DMS114 treated with DMSO at 0.1 percent for 48 hours (cell line): ENCODE measurements around the gene BCKDHB.

Source experiments
- DNase-seq: peaks from one replicate; lab custom pipeline; 2025; ENCODE audit not compliant: unreplicated experiment; lab: John Stamatoyannopoulos, UW

Gene BCKDHB

GRCh38 chr6:80148220-80148619 lies 41.7 kb downstream of the BCKDHB start:
- no peak for DNase-seq

GRCh38 chr6:80151635-80152034 lies 45.2 kb downstream of the BCKDHB start:
- DNase-seq = no peak

GRCh38 chr6:80154160-80154559 lies 47.7 kb downstream of the BCKDHB start:
- DNase-seq = no peak

- no peak for DNase-seq
Observed at GRCh38 chr6:80156221-80156620, 49.8 kb downstream of the BCKDHB start.

- no peak for DNase-seq
Observed at GRCh38 chr6:80158478-80158989, 52.1 kb downstream of the BCKDHB start.

GRCh38 chr6:80161434-80161833 lies 55.0 kb downstream of the BCKDHB start:
- no peak for DNase-seq

GRCh38 chr6:80163754-80164187 lies 57.3 kb downstream of the BCKDHB start:
- no peak for DNase-seq

- no peak for DNase-seq
Observed at GRCh38 chr6:80165143-80165542, 58.7 kb downstream of the BCKDHB start.

GRCh38 chr6:80165819-80166218 lies 59.3 kb downstream of the BCKDHB start:
- no peak for DNase-seq

GRCh38 chr6:80170433-80170832 lies 64.0 kb downstream of the BCKDHB start:
- no peak for DNase-seq

GRCh38 chr6:80173411-80173810 lies 66.9 kb downstream of the BCKDHB start:
- DNase-seq = no peak

- DNase-seq = no peak
Observed at GRCh38 chr6:80174900-80175572, 68.6 kb downstream of the BCKDHB start.

GRCh38 chr6:80179695-80180094 lies 73.2 kb downstream of the BCKDHB start:
- DNase-seq = no peak

GRCh38 chr6:80181352-80182081 lies 75.0 kb downstream of the BCKDHB start:
- no peak for DNase-seq

GRCh38 chr6:80182308-80182707 lies 75.8 kb downstream of the BCKDHB start:
- DNase-seq = no peak

- DNase-seq = no peak
Observed at GRCh38 chr6:80183019-80183795, 76.7 kb downstream of the BCKDHB start.

- no peak for DNase-seq
Observed at GRCh38 chr6:80185492-80185891, 79.0 kb downstream of the BCKDHB start.

GRCh38 chr6:80186082-80186481 lies 79.6 kb downstream of the BCKDHB start:
- no peak for DNase-seq

- DNase-seq = no peak
Observed at GRCh38 chr6:80196906-80197305, 90.4 kb downstream of the BCKDHB start.

GRCh38 chr6:80197474-80197873 lies 91.0 kb downstream of the BCKDHB start:
- DNase-seq = no peak

GRCh38 chr6:80197986-80198385 lies 91.5 kb downstream of the BCKDHB start:
- DNase-seq = no peak

- no peak for DNase-seq
Observed at GRCh38 chr6:80203283-80203682, 96.8 kb downstream of the BCKDHB start.
